ENCODE measurements around the gene DEXI.

GRCh38 chr16:10970065-10970464 is 27.8 kb upstream of the DEXI start:
- TF ChIP-seq CTCF (IDR thresholded peaks at IDR 0.05) (no peak), POLR2A (IDR thresholded peaks at IDR 0.05) (no peak)

Data from body of pancreas (tissue), 4 donors.